AG09319 (cell line): ENCODE data around the gene BHLHA9.

Experiments used
- DNase-seq: peaks from one replicate; pipeline ENCODE4 v3.0.0-alpha.2; 2010; ENCODE audit warnings: low read depth; ENCODE audit errors: extremely low read depth
- TF ChIP-seq, protein P1 (sequence below): IDR thresholded peaks from 2 replicates; pipeline ENCODE4 v1.5.1; 2011; ENCODE audit warnings: low read depth, mild to moderate bottlenecking, inconsistent platforms, low read length, moderate library complexity

The BHLHA9 gene

DNA sequence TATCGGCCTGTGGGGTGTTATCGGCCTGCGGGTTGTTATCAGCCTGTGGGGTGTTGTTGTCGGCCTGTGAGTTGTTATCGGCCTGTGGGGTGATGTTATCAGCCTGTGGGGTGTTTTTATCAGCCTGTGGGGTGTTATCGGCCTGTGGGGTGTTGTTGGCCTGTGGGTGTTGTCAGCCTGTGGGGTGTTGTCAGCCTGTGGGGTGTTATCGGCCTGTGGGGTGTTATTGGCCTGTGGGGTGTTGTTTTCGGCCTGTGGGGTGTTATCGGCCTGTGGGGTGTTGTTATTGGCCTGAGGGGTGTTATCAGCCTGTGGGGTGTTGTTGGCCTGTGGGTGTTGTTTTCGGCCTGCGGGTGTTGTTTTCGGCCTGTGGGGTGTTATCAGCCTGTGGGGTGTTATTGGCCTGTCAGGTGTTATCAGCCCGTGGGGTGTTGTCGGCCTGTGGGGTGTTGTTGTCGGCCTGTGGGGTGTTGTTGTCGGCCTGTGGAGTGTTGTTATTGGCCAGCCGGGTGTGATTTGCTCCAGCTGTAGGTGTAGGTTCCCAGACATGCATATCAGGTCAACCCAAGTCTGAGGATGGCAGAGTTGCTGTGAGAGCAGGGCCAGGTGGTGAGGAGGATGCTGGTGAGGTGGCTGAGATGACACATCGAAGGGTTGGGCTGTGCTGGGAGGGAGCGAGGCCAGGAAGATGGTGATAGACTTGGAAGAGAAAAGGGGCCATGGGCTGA lies 16.3 kb downstream of the BHLHA9 start:
- TF ChIP-seq, protein P1, sequence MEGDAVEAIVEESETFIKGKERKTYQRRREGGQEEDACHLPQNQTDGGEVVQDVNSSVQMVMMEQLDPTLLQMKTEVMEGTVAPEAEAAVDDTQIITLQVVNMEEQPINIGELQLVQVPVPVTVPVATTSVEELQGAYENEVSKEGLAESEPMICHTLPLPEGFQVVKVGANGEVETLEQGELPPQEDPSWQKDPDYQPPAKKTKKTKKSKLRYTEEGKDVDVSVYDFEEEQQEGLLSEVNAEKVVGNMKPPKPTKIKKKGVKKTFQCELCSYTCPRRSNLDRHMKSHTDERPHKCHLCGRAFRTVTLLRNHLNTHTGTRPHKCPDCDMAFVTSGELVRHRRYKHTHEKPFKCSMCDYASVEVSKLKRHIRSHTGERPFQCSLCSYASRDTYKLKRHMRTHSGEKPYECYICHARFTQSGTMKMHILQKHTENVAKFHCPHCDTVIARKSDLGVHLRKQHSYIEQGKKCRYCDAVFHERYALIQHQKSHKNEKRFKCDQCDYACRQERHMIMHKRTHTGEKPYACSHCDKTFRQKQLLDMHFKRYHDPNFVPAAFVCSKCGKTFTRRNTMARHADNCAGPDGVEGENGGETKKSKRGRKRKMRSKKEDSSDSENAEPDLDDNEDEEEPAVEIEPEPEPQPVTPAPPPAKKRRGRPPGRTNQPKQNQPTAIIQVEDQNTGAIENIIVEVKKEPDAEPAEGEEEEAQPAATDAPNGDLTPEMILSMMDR: no peak
- DNase-seq: no peak

DNA sequence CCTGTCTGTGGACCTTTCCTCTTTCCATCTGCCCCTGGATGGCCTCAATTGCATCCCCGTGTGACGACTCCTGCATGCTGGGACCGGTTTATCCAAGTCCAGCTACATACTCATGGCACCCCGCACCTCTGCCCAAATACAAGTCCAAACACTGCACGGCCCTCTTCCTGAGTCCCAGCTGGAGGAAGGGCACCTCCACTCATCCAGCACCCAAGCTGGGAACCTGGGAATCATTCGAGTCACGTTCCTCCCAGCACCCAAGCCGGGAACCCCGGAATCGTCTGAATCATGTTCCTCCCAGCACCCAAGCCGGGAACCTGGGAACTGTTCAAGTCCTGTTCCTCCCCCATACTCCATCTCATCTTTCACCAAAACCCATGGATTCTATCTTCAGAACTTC lies 19.5 kb downstream of the BHLHA9 start:
- TF ChIP-seq, protein P1: no peak
- no peak for DNase-seq

DNA sequence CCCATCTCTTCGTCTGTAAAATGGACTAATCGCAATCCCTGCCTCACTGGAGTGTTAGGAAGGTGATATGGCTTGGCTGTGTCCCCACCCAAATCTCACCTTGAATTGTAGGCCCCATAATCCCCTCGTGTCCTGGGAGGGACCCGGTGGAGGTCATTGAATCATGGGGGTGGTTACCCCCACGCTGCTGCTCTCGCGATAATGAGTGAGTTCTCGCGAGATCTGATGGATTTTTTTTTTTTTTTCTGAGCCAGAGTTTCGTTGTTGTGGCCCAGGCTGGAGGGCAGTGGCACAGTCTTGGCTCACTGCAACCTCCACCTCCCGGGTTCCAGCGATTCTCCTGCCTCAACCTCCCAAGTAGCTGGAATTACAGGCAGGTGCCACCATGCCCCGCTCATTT lies 20.4 kb downstream of the BHLHA9 start:
- DNase-seq: no peak
- TF ChIP-seq, protein P1: no peak

DNA sequence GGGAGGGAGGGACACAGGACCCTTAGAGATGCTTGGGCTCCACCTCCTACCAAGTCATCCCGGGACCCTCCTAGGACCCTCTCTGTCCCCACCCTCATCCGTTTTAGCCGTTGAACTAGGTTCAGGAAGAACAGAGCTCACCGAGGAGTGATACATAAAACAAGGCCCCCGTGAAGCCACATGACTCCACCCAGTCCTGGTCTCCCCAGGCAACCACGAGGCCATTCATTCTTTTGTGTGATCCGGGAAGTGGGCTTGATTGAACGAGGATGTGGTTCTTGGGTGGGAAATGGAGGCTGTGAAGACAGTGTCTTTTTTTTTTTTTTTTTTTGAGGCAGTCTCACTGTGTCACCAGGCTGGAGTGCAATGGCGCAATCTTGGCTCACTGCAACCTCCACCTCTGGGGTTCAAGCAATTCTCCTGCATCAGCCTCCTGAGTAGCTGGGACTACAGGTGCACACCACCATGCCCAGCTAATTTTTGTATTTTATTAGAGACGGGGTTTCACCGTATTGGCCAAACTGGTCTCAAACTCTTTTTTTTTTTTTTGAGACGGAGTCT lies 24.0 kb downstream of the BHLHA9 start:
- no peak for DNase-seq
- TF ChIP-seq, protein P1: no peak

DNA sequence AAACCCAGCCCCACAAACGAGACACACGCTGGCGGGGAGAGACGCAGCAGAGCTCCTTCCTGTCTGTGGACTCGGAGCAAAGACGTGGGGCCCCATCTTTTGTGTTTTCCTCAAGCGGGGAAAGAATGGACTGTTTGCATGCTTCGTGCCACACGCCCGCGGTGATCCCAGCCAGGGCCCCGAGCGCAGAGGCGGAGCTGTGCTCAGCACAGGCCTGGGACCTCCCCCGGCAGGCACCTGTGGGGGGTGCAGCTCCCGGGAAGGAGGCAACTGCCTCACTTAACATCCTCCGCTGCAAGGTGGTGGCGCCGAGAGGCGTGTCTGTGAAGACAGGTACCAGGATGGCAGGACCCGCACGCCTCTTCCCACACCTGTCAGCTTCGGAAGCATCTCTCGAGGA lies 28.4 kb downstream of the BHLHA9 start:
- DNase-seq: no peak
- TF ChIP-seq, protein P1: no peak

DNA sequence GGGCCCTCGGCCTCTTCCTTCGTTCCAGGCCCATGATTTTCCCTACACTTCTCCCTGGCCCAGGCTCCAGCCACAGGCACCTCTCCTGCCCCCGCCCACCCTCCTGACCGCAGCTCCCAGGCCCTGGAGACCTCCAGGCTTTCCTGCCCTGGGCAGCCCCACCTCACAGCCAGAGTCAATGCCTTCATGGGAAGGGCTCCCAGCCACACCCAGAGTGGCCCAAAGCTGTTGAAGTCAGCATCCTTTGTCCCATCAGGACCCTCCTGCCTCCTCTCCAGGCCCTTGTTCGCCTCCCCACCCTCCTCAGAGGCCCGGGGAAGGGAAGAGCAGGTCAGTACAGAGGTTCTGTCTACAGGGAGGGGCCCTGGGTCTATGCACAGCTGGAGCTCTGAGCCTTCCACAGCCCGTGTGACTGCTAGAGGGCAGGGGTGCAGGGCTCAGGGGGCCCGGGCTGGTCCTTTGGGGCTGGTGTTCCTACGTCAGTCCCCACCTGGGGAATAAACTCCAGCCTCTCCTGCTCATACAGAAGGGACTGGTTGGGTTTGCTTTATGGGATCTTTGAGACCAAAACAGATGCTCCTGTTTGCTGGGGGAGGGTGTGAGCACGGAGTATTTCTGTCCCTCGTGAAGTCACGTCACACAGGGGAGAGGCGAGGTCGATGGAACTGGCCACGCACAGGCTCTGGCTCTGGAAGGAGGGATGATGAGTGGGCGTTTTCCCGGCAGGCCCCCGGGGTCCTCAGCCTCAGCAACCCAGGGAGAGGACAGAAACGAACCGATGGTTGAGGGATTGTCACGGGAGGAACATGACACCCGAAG lies 29.5 kb downstream of the BHLHA9 start:
- no peak for DNase-seq
- TF ChIP-seq, protein P1: no peak

DNA sequence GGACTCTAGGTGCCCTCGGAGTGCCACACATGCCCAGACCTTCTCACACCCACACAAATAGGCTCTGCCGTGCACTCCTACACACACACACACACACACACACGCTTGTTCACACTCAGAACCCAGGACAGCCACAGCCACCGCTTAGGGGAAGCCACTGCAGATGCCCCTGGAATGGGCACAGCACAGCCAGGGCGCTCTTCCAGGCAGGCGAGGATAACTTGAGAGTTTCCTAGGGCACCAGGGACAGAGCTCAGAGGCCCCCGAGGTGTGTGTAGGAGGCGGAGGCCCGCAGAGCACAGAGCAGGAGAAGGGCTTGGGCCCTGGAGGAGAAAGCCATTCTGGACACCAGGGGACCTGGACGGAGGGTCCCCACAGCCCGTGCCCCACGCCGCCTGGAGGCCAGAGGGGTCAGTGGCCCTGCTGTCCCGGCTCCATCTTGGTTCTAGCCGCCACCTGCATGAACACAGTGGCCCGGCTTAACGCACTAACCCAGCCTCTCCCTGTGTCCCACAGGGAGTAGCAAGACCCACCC lies 30.2 kb downstream of the BHLHA9 start:
- TF ChIP-seq, protein P1: no peak
- no peak for DNase-seq
